ENCODE results near the gene BNIP5.

DNA sequence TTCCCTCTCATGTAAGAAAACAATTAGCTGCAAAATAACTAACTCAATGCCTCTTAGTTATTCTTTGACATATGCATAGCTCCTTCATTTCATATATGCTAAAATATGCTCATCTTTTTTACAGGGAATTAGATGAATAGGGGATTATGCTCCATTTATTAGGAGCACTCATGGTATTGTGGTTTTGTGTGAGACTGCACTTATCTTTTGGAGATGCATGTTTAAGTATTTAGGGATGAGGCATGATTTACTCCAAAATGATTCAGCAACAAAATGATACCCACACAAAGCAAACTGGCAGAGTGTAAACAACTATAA lies 8.8 kb downstream of the BNIP5 start:
- TF ChIP-seq, protein P1, sequence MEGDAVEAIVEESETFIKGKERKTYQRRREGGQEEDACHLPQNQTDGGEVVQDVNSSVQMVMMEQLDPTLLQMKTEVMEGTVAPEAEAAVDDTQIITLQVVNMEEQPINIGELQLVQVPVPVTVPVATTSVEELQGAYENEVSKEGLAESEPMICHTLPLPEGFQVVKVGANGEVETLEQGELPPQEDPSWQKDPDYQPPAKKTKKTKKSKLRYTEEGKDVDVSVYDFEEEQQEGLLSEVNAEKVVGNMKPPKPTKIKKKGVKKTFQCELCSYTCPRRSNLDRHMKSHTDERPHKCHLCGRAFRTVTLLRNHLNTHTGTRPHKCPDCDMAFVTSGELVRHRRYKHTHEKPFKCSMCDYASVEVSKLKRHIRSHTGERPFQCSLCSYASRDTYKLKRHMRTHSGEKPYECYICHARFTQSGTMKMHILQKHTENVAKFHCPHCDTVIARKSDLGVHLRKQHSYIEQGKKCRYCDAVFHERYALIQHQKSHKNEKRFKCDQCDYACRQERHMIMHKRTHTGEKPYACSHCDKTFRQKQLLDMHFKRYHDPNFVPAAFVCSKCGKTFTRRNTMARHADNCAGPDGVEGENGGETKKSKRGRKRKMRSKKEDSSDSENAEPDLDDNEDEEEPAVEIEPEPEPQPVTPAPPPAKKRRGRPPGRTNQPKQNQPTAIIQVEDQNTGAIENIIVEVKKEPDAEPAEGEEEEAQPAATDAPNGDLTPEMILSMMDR (IDR thresholded peaks at IDR 0.05) = no peak
- TF ChIP-seq POLR2A (IDR thresholded peaks at IDR 0.05) = no peak
